Naive thymus-derived CD4-positive, alpha-beta T cell (primary cell): ENCODE results near the gene SIGLEC9. TPM values are rescaled to one million over a fixed set of nuclear protein-coding genes. Genes with fewer than 3 reads are reported as not detected.

ENCODE experiments used
- ATAC-seq: fragments of 150-1000 bp; cut with Tn5 transposase; 2 replicates; pipeline ENCODE4 v1.10.0; 2021; ENCODE audit warnings: mild to moderate bottlenecking, moderate library complexity
- CTCF ChIA-PET: fragments of 350-600 bp; sonication (Branson Sonifier 250); formaldehyde crosslinking; loops from one replicate; lab custom pipeline; 2021; ENCODE audit warnings: antibody characterized with exemption; lab: Charles Lee
- POLR2A ChIA-PET: fragments of 350-600 bp; sonication (Branson Sonifier 250); formaldehyde crosslinking; loops from one replicate; lab custom pipeline; 2021; ENCODE audit warnings: antibody characterized with exemption, inconsistent platforms; lab: Charles Lee
- DNase-seq, 9 donors: peaks; one replicate each; pipeline versions ENCODE4 v3.0.0 to v3.0.0-alpha.2; 2020 to 2022; ENCODE audit warnings: mixed read lengths in 1 of 9
- H3K27ac ChIP-seq: one replicate; pipeline ENCODE4 v1.7.0; 2013; ENCODE audit warnings: mild to moderate bottlenecking, low read depth, low read length, moderate library complexity
- H3K27me3 ChIP-seq, 2 donors: one replicate each; pipeline ENCODE4 v1.7.0; 2013; ENCODE audit warnings: low read length in 2 of 2, mild to moderate bottlenecking in 2 of 2, moderate library complexity in 2 of 2; ENCODE audit not compliant: control insufficient read depth in 2 of 2, insufficient read depth in 2 of 2
- H3K36me3 ChIP-seq, 3 experiments: 1 replicate in 2 of 3; 2 replicates in 1 of 3; pipeline ENCODE4 v1.7.0; 2013; ENCODE audit warnings: low read length in 3 of 3, mild to moderate bottlenecking in 3 of 3, moderate library complexity in 1 of 3; ENCODE audit not compliant: insufficient read depth in 3 of 3, control insufficient read depth in 2 of 3
- H3K4me1 ChIP-seq, 2 donors: one replicate each; pipeline ENCODE4 v1.7.0; 2013; ENCODE audit warnings: low read length in 2 of 2, mild to moderate bottlenecking in 2 of 2, moderate library complexity in 1 of 2; ENCODE audit not compliant: control insufficient read depth in 2 of 2, insufficient read depth in 2 of 2
- H3K4me3 ChIP-seq: 2 replicates; pipeline ENCODE4 v1.7.0; 2013; ENCODE audit warnings: mild to moderate bottlenecking, low read length
- H3K9me3 ChIP-seq, 3 experiments: 1 replicate in 2 of 3; 2 replicates in 1 of 3; pipeline ENCODE4 v1.7.0; 2013; ENCODE audit warnings: low read length in 3 of 3; ENCODE audit not compliant: control insufficient read depth in 2 of 3
- H3K27ac Mint-ChIP-seq, 9 donors: one replicate each; pipeline ENCODE4 v1.8.0; 2020 to 2022; ENCODE audit warnings: mixed read lengths in 9 of 9, mild to moderate bottlenecking in 8 of 9, moderate library complexity in 5 of 9, inconsistent platforms in 2 of 9
- H3K27me3 Mint-ChIP-seq, 5 donors: one replicate each; pipeline ENCODE4 v1.8.0; 2021 to 2022; ENCODE audit warnings: mixed read lengths in 5 of 5, mild to moderate bottlenecking in 1 of 5
- H3K36me3 Mint-ChIP-seq, 5 donors: one replicate each; pipeline ENCODE4 v1.8.0; 2020 to 2022; ENCODE audit warnings: mixed read lengths in 5 of 5, mild to moderate bottlenecking in 3 of 5, inconsistent platforms in 1 of 5
- H3K4me1 Mint-ChIP-seq, 7 donors: one replicate each; pipeline ENCODE4 v1.8.0; 2020 to 2022; ENCODE audit warnings: mixed read lengths in 7 of 7, mild to moderate bottlenecking in 3 of 7, inconsistent platforms in 1 of 7
- H3K4me3 Mint-ChIP-seq, 10 donors: one replicate each; pipeline ENCODE4 v1.8.0; 2020 to 2022; ENCODE audit warnings: mild to moderate bottlenecking in 10 of 10, mixed read lengths in 10 of 10, moderate library complexity in 6 of 10, inconsistent platforms in 2 of 10
- H3K9me3 Mint-ChIP-seq, 11 donors: one replicate each; pipeline ENCODE4 v1.8.0; 2020 to 2022; ENCODE audit warnings: mixed read lengths in 11 of 11, mild to moderate bottlenecking in 4 of 11, inconsistent platforms in 1 of 11, moderate library complexity in 1 of 11
- intact Hi-C, 2 donors: fragments of 100-400 bp; cut with micrococcal nuclease; formaldehyde crosslinking; loops; one replicate each; pipeline ENCODE4 v1.15.1; 2023
- polyA plus RNA-seq, 2 donors: library from polyadenylated mRNA; unstranded; fragments of 300-500 nt; fragmentation: Illumina TruSeq; gene quantifications; one replicate each; pipeline ENCODE4 v1.2.3, GENCODE V29; 2021
- total RNA-seq, 6 experiments: library from RNA in 5 of 6; stranded (reverse) in 5 of 6; gene quantifications; 1 replicate in 5 of 6; 2 replicates in 1 of 6; pipeline ENCODE4 v1.2.3 and lab custom pipeline; 2021 to 2026

SIGLEC9 gene
- total and polyA plus RNA-seq, 7 experiments from 2014 or later = 0.34 to 26.8 (median 1.8) TPM

GRCh38 chr19:51094696-51095279, 29.9 kb upstream of the SIGLEC9 start:
- Histone ChIP-seq H3K27ac (no peak overlapping the region), H3K27me3 (no peaks in the 10 kb centered on the region), H3K4me3 (no peak overlapping the region), H3K36me3 (peaks cover 0 to 16% (median 0%) of the 10 kb centered on the region in 3 experiments), H3K4me1 (peaks cover 5 to 17% of the 10 kb centered on the region in 2 donors), H3K9me3 (no peaks in the 10 kb centered on the region)
- Mint-ChIP-seq H3K36me3 (peaks cover 0 to 16% (median 7%) of the 10 kb centered on the region in 5 donors), H3K4me1 (peaks cover 15 to 32% (median 18%) of the 10 kb centered on the region in 7 donors), H3K27me3 (no peaks in the 10 kb centered on the region), H3K27ac (peak overlapping the region in 1 of 9 donors; percentile 37), H3K4me3 (no peak overlapping the region), H3K9me3 (no peaks in the 10 kb centered on the region)
- CTCF ChIA-PET = interaction anchor here (0.7 to 1.3 kb wide), 2 partner anchors 53 to 77 kb away, joined by 3 to 4 read pairs; no protein-coding TSS in a partner anchor
- intact Hi-C loops = loop anchor here in 1 of 2 donors (5.0 kb wide), 2 partner anchors 38 to 608 kb away; no protein-coding TSS in a partner anchor
- no peak for ATAC-seq
- DNase-seq = peak in 2 of 9 donors; percentile 15 to 41
- POLR2A ChIA-PET = no interaction called here

DNA sequence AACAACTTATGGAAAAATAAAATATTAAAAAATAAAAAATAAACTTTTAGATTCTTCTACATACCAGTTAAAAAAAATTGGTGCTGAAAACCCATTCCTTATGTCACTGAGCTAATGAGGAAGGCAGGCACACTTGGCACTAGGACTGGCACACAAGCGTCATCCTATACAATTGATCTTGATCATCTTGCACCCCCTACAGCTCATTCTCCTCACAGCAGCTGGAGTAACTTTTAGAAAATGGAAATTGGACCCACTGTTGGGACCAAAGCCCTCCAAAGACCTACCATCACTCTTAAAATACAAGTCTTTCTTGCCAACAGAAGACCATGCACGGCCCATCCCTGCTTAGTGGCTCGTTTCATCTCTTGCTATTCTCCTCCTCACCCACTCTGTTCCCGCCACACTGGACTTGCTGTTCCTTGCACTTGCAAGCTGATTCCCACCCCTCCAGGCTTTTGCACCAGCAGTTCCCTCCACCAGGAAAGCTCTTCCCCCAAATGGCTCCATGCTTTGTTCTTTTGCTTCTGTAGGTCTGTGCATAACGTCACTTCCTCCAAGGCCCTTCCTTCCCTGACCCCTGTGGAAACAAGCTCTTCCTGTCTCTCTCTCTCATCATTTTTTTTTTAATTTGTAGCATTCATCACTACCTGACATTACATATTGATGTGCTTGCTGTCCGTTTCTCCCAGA, 28.1 kb upstream of the SIGLEC9 start:
- Mint-ChIP-seq H3K36me3 (peaks cover 0 to 17% (median 7%) of the 10 kb centered on the region in 5 donors), H3K9me3 (no peaks in the 10 kb centered on the region), H3K4me3 (peak overlapping the region in 5 of 10 donors; percentile 1 to 56 (median 24)), H3K4me1 (peaks cover 19 to 39% (median 23%) of the 10 kb centered on the region in 7 donors), H3K27me3 (no peaks in the 10 kb centered on the region), H3K27ac (peak overlapping the region in 7 of 9 donors; percentile 23 to 71 (median 36))
- Histone ChIP-seq H3K36me3 (peaks cover 0 to 29% (median 0%) of the 10 kb centered on the region in 3 experiments), H3K4me3 (no peak overlapping the region), H3K9me3 (no peaks in the 10 kb centered on the region), H3K4me1 (peaks cover 5 to 17% of the 10 kb centered on the region in 2 donors), H3K27ac (peak overlapping the region; percentile 28), H3K27me3 (no peaks in the 10 kb centered on the region)
- no peak for ATAC-seq
- no peak for DNase-seq
- CTCF ChIA-PET = interaction anchor here (0.7 to 1.8 kb wide), 8 partner anchors 9 to 80 kb away, joined by 3 to 7 read pairs (median 4); no protein-coding TSS in a partner anchor
- intact Hi-C loops = loop anchor here (1.0 to 5.0 kb wide), 7 partner anchors 12 to 606 kb away; partner anchors contain the start of gene CTU1 (in 1 of the 2)
- POLR2A ChIA-PET = interaction anchor here (0.6 to 1.1 kb wide), 4 partner anchors 18 to 40 kb away, joined by 3 to 4 read pairs (median 4); no protein-coding TSS in a partner anchor

DNA sequence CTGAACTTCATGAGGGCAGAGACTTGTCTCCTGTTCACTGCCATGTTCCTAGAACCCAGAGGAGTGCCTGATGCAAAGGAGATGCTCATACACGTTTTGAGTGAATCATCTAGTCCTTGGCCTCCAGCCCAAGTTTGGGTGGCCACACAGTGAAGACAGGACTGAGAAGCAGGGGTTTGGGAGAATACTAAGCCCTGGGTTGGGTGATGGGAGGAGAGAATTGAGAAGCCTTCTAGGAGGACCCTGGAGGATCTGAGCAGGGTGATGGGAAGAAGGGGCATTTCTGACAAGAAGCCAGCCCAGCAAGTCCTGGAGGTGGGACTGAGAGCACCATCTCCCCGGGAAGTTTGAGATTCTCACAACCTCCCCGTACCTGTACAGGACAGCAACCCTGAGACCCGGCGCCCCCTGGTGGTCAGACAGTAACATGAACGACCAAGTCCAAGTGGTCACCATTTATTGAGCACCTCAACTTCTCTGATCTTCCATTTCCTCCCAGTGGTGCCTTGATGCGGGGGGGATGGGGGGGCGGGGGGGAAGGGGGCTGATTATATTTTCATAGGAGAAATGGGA, 27.5 kb upstream of the SIGLEC9 start:
- POLR2A ChIA-PET = interaction anchor here (0.6 to 1.1 kb wide), 4 partner anchors 17 to 39 kb away, joined by 3 to 4 read pairs (median 4); no protein-coding TSS in a partner anchor
- H3K27ac ChIP-seq = peak overlapping the region; percentile 28
- intact Hi-C loops = loop anchor here (1.0 to 5.0 kb wide), 6 partner anchors 11 to 605 kb away; partner anchors contain the start of gene CTU1 (in 1 of the 2)

GRCh38 chr19:51097796-51098195, 26.9 kb upstream of the SIGLEC9 start:
- Histone ChIP-seq H3K4me1 (peaks cover 5 to 17% of the 10 kb centered on the region in 2 donors), H3K27me3 (no peaks in the 10 kb centered on the region), H3K9me3 (no peaks in the 10 kb centered on the region), H3K4me3 (no peak overlapping the region), H3K36me3 (peaks cover 0 to 39% (median 0%) of the 10 kb centered on the region in 3 experiments), H3K27ac (no peak overlapping the region)
- intact Hi-C loops = loop anchor here (1.0 to 5.0 kb wide), 6 partner anchors 11 to 605 kb away; partner anchors contain the start of gene CTU1 (in 1 of the 2)
- Mint-ChIP-seq H3K4me3 (peak overlapping the region in 4 of 10 donors; percentile 13 to 73 (median 34)), H3K36me3 (peaks cover 2 to 19% (median 10%) of the 10 kb centered on the region in 5 donors), H3K4me1 (peaks cover 23 to 43% (median 32%) of the 10 kb centered on the region in 7 donors), H3K27me3 (no peaks in the 10 kb centered on the region), H3K27ac (peak overlapping the region in 1 of 9 donors; percentile 41), H3K9me3 (no peaks in the 10 kb centered on the region)
- DNase-seq = no peak
- ChIA-PET CTCF (interaction anchor here (1.8 kb wide), 1 partner anchor 34 kb away, joined by 4 read pairs; no protein-coding TSS in a partner anchor), POLR2A (no interaction called here)
- ATAC-seq = no peak

More for the DNA sequence above, 27.5 kb upstream of the SIGLEC9 start:
- CTCF ChIA-PET = interaction anchor here (1.1 to 1.8 kb wide), 5 partner anchors 9 to 80 kb away, joined by 3 to 7 read pairs (median 4); no protein-coding TSS in a partner anchor
- ATAC-seq (peak; percentile 57), DNase-seq (peak; percentile 20 to 75 (median 44))
- no peak overlapping the region for H3K4me3 ChIP-seq
- Mint-ChIP-seq H3K27ac (peak overlapping the region in 5 of 9 donors; percentile 23 to 66 (median 36)), H3K4me3 (peak overlapping the region in 6 of 10 donors; percentile 2 to 56 (median 30)), H3K36me3 (peaks cover 0 to 17% (median 7%) of the 10 kb centered on the region in 5 donors), H3K27me3 (no peaks in the 10 kb centered on the region), H3K9me3 (no peaks in the 10 kb centered on the region), H3K4me1 (peaks cover 19 to 42% (median 26%) of the 10 kb centered on the region in 7 donors)
- H3K27me3 ChIP-seq = no peaks in the 10 kb centered on the region
- peaks cover 0 to 33% (median 0%) of the 10 kb centered on the region in 3 experiments for H3K36me3 ChIP-seq
- no peaks in the 10 kb centered on the region for H3K9me3 ChIP-seq
- peaks cover 5 to 17% of the 10 kb centered on the region in 2 donors for H3K4me1 ChIP-seq

DNA sequence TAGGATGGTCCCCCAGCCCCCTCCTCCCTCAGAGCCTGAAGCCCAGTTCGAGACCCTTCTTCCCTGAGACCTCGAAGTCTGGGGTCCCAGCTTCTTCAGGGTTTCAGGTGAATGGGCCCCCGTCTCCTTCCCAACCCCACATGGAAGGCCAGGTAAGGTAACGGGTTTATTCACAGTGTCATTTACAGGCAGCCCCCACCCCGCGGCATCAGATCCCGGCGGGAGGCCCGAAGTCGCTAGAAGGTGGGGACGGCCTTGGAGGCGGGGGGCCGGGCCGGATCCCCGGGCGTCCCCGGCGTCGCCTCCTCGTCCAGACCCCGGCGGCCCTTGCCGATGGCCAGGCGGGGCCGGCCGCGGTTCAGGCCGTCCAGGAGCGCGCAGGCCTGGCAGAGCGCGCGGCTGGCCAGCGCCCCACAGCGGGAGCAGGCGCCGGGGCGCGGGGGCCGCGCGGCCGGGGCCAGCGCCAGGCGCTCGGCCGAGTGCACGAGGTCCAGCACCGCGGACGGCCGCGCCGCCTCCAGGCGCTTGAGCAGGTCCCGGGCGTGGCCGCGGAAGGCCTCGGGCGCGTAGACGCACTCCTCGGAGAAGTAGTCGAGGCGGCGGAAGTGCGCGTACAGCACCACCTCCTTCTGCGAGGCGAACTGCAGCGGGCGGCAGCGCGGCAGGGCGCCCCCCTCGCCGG, 26.2 kb upstream of the SIGLEC9 start:
- intact Hi-C loops = loop anchor here in 1 of 2 donors (5.0 kb wide), 2 partner anchors 34 to 604 kb away; no protein-coding TSS in a partner anchor
- CTCF ChIA-PET = no interaction called here
- H3K27ac Mint-ChIP-seq = no peak overlapping the region

More for the DNA sequence above, 26.2 kb upstream of the SIGLEC9 start:
- Histone ChIP-seq H3K27me3 (no peaks in the 10 kb centered on the region), H3K27ac (peak overlapping the region; percentile 70), H3K9me3 (no peaks in the 10 kb centered on the region), H3K4me1 (peaks cover 5 to 17% of the 10 kb centered on the region in 2 donors), H3K4me3 (no peak overlapping the region), H3K36me3 (peaks cover 0 to 45% (median 0%) of the 10 kb centered on the region in 3 experiments)
- peak in 6 of 9 donors; percentile 9 to 56 (median 37) for DNase-seq
- POLR2A ChIA-PET = no interaction called here
- peak; percentile 89 for ATAC-seq
- H3K27me3 Mint-ChIP-seq = no peaks in the 10 kb centered on the region
- H3K4me1 Mint-ChIP-seq = peaks cover 23 to 50% (median 37%) of the 10 kb centered on the region in 7 donors
- H3K4me3 Mint-ChIP-seq = peak overlapping the region in 6 of 10 donors; percentile 14 to 73 (median 54)
- no peaks in the 10 kb centered on the region for H3K9me3 Mint-ChIP-seq
- H3K36me3 Mint-ChIP-seq = peaks cover 3 to 25% (median 12%) of the 10 kb centered on the region in 5 donors
